ACC112 (cell line): Measurements from ENCODE around the gene RBM47.
A peak's percentile ranks its signal among the peaks of the same experiment; 100 is the strongest.

Experiments
- H2AFZ ChIP-seq: fragments of 200-600 bp; sonication (generic); one replicate; pipeline ENCODE4 v1.6.0; 2017; ENCODE audit warnings: antibody characterized with exemption, low read length; ENCODE audit not compliant: unreplicated experiment
- H3K27ac ChIP-seq: fragments of 200-600 bp; sonication (generic); 2 replicates; pipeline ENCODE4 v1.5.1; 2014; ENCODE audit warnings: low read depth, mild to moderate bottlenecking, antibody characterized with exemption, low read length, moderate library complexity
- H3K27me3 ChIP-seq: fragments of 200-600 bp; sonication (generic); 2 replicates; pipeline ENCODE4 v1.6.1; 2014; ENCODE audit warnings: mild to moderate bottlenecking, antibody characterized with exemption, low read length, moderate library complexity, mixed read lengths; ENCODE audit not compliant: insufficient read depth
- H3K36me3 ChIP-seq: fragments of 200-600 bp; sonication (generic); 2 replicates; pipeline ENCODE4 v1.6.1; 2016; ENCODE audit warnings: mild to moderate bottlenecking, antibody characterized with exemption, low read length, moderate library complexity, mixed read lengths; ENCODE audit not compliant: insufficient read depth
- H3K4me1 ChIP-seq: fragments of 200-600 bp; sonication (generic); one replicate; pipeline ENCODE4 v1.6.1; 2016; ENCODE audit warnings: low read length, mixed read lengths; ENCODE audit not compliant: insufficient read depth, unreplicated experiment, control insufficient read depth
- H3K4me3 ChIP-seq: fragments of 200-600 bp; sonication (generic); 2 replicates; pipeline ENCODE4 v1.5.1; 2014; ENCODE audit warnings: mild to moderate bottlenecking, low read depth, low read length
- H3K79me2 ChIP-seq: fragments of 200-600 bp; sonication (generic); one replicate; pipeline ENCODE4 v1.6.0; 2016; ENCODE audit warnings: low read length; ENCODE audit not compliant: control insufficient read depth, unreplicated experiment, insufficient read depth

Gene RBM47

GRCh38 chr4:40629401-40630334 lies at the start of gene RBM47:
TSS of gene RBM47 (minus strand) at chr4:40629864. CDS start at chr4:40438893, 190,971 bp downstream.
- H3K27ac ChIP-seq = no peak within 1 kb of the TSS
- H3K79me2 ChIP-seq = no peaks in the 10 kb centered on the region
- peak within 1 kb of the TSS; percentile 57 for H2AFZ ChIP-seq

GRCh38 chr4:40678421-40678820 lies 48.8 kb upstream of the RBM47 start:
- H3K4me3 ChIP-seq = no peak overlapping the region
- no peaks in the 10 kb centered on the region for H3K36me3 ChIP-seq
- no peaks in the 10 kb centered on the region for H3K4me1 ChIP-seq
- no peak overlapping the region for H2AFZ ChIP-seq
- no peak overlapping the region for H3K27ac ChIP-seq
- peaks cover 7% of the 10 kb centered on the region for H3K27me3 ChIP-seq
- H3K79me2 ChIP-seq = no peaks in the 10 kb centered on the region

More at GRCh38 chr4:40629401-40630334, at the start of gene RBM47:
- no peaks in the 10 kb centered on the region for H3K36me3 ChIP-seq
- peak within 1 kb of the TSS; percentile 77 for H3K4me3 ChIP-seq
- no peaks in the 10 kb centered on the region for H3K27me3 ChIP-seq
- H3K4me1 ChIP-seq = peaks cover 13% of the 10 kb centered on the region

- Histone ChIP-seq H3K36me3 (no peaks in the 10 kb centered on the region), H3K27me3 (no peaks in the 10 kb centered on the region), H2AFZ (no peak overlapping the region), H3K79me2 (no peaks in the 10 kb centered on the region), H3K4me3 (no peak overlapping the region), H3K27ac (no peak overlapping the region), H3K4me1 (peaks cover 5% of the 10 kb centered on the region)
These were observed 45.5 kb upstream of the RBM47 start for GRCh38 chr4:40675166-40675565.

- Histone ChIP-seq H3K79me2 (no peaks in the 10 kb centered on the region), H3K27ac (peak overlapping the region; percentile 41), H3K27me3 (no peaks in the 10 kb centered on the region), H3K36me3 (no peaks in the 10 kb centered on the region), H3K4me3 (no peak overlapping the region), H2AFZ (peak overlapping the region; percentile 49), H3K4me1 (peaks cover 5% of the 10 kb centered on the region)
These were observed 43.2 kb upstream of the RBM47 start for GRCh38 chr4:40672528-40673522.

GRCh38 chr4:40669504-40669903 lies 39.8 kb upstream of the RBM47 start:
- H2AFZ ChIP-seq = no peak overlapping the region
- H3K27me3 ChIP-seq = no peaks in the 10 kb centered on the region
- no peak overlapping the region for H3K4me3 ChIP-seq
- no peaks in the 10 kb centered on the region for H3K79me2 ChIP-seq
- H3K4me1 ChIP-seq = peaks cover 5% of the 10 kb centered on the region
- H3K36me3 ChIP-seq = no peaks in the 10 kb centered on the region
- H3K27ac ChIP-seq = no peak overlapping the region

- Histone ChIP-seq H3K36me3 (no peaks in the 10 kb centered on the region), H3K79me2 (no peaks in the 10 kb centered on the region), H3K27me3 (no peaks in the 10 kb centered on the region), H3K27ac (no peak overlapping the region), H2AFZ (no peak overlapping the region), H3K4me1 (peaks cover 5% of the 10 kb centered on the region), H3K4me3 (no peak overlapping the region)
These were observed 36.2 kb upstream of the RBM47 start for GRCh38 chr4:40665842-40666241.

- H3K4me3 ChIP-seq = peak overlapping the region; percentile 57
- H3K27me3 ChIP-seq = no peaks in the 10 kb centered on the region
- peak overlapping the region; percentile 16 for H2AFZ ChIP-seq
- H3K27ac ChIP-seq = peak overlapping the region; percentile 8; the same call in 1 of the 2 replicates
- peaks cover 5% of the 10 kb centered on the region for H3K4me1 ChIP-seq
- no peaks in the 10 kb centered on the region for H3K79me2 ChIP-seq
- H3K36me3 ChIP-seq = no peaks in the 10 kb centered on the region
These were observed 33.4 kb upstream of the RBM47 start for GRCh38 chr4:40662962-40663604.

- Histone ChIP-seq H2AFZ (no peak overlapping the region), H3K36me3 (no peaks in the 10 kb centered on the region), H3K4me3 (no peak overlapping the region), H3K4me1 (peaks cover 5% of the 10 kb centered on the region), H3K27ac (no peak overlapping the region), H3K27me3 (no peaks in the 10 kb centered on the region), H3K79me2 (no peaks in the 10 kb centered on the region)
These were observed 32.1 kb upstream of the RBM47 start for GRCh38 chr4:40661803-40662202.

DNA sequence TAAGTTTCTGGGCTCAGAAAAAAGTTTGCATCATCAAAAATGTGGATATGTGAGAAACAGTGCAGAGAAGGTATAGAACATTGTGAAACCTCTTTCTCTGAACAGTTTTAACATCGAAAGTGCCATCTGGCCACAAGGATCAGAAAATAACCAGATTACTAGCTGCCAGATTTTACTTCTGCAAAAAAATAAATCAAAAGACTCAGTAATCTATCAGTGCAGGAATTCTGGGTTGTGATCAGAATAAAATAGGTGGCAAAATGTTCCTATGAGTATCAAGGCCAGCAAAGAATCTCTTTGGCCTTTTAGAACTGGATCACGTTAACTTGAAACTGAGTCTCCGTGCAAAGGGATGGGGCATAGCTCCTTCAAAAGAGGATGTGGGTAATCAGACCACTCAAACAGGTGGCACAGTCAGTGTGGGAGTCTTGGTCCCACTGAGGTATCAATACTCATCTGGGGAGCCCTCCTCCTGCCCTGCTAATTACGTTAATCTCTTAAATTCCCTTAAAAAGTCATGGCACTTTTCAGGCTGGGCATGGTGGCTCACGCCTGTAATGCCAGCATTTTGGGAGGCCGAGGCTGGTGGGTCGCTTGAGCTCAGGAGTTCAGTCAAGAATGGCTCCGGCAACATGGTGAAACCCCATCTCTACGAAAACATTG lies 26.7 kb upstream of the RBM47 start:
- H3K79me2 ChIP-seq = no peaks in the 10 kb centered on the region
- no peaks in the 10 kb centered on the region for H3K27me3 ChIP-seq
- H3K4me1 ChIP-seq = no peaks in the 10 kb centered on the region
- no peak overlapping the region for H2AFZ ChIP-seq
- H3K4me3 ChIP-seq = no peak overlapping the region
- no peak overlapping the region for H3K27ac ChIP-seq
- no peaks in the 10 kb centered on the region for H3K36me3 ChIP-seq

DNA sequence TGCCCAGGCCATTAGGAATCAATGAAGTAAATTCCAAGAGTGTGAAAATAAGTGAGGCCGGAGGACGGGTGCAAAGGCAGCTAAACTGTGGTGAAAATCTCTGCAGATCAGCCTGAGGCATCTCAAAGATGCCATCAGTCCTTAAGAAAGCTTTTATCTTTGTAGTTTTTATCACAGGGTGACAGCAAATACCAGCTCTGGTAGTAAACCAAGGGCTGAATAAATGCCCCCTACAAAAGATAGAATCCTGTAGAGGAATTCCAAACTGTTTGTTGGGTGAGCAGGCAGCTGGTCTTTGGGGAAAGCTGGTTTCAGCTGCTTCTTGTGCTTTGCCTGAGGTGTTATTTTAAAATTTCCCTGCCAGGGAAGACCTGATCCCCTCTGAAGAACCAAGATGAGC lies 21.6 kb upstream of the RBM47 start:
- Histone ChIP-seq H3K4me1 (no peaks in the 10 kb centered on the region), H3K36me3 (no peaks in the 10 kb centered on the region), H3K79me2 (no peaks in the 10 kb centered on the region), H2AFZ (no peak overlapping the region), H3K27me3 (no peaks in the 10 kb centered on the region), H3K27ac (no peak overlapping the region), H3K4me3 (no peak overlapping the region)
